ENCODE data around the gene PROSER2. TPM values are rescaled to one million over a fixed set of nuclear protein-coding genes. Genes with fewer than 3 reads are reported as not detected.

PROSER2 gene
- total and polyA plus RNA-seq, 9 of the 15 experiments (the other 6 are each of a cell fraction or from before 2014, with no cell fraction given), result 0.62 to 14.8 (median 2.9) TPM

- TF ChIP-seq CHD7 (IDR thresholded peaks at IDR 0.05; ENCODE audit: low read depth, low read length), result no peak
- TF ChIP-seq VEZF1 (CRISPR knock-in tag; IDR thresholded peaks at IDR 0.05), result no peak
- TF ChIP-seq ESRRA (IDR thresholded peaks at IDR 0.05; ENCODE audit: borderline replicate concordance, low read depth), result no peak
These were observed 31.1 kb downstream of the PROSER2 start (continued) for GRCh38 chr10:11854301-11854700.
